B cell (primary cell): ENCODE data around the gene STARD10. TPM values are rescaled to one million over a fixed set of nuclear protein-coding genes. Genes with fewer than 3 reads are reported as not detected.
A peak's percentile ranks its signal among the peaks of the same experiment; 100 is the strongest.

Experiments used
- ATAC-seq: fragments of 200-7000 bp; cut with Tn5 transposase; one replicate; pipeline ENCODE4 v1.10.0; 2021; ENCODE audit warnings: low read depth, mild to moderate bottlenecking, moderate number of reproducible peaks, moderate library complexity
- CTCF ChIA-PET: fragments of 350-600 bp; sonication (Branson Sonifier 250); formaldehyde crosslinking; loops from one replicate; lab custom pipeline; 2021; ENCODE audit warnings: antibody characterized with exemption, inconsistent platforms; lab: Charles Lee
- POLR2A ChIA-PET: fragments of 350-600 bp; sonication (Branson Sonifier 250); formaldehyde crosslinking; loops from one replicate; lab custom pipeline; 2021; ENCODE audit warnings: antibody characterized with exemption; lab: Charles Lee
- DNase-seq: peaks from one replicate; pipeline ENCODE4 v3.0.0; 2013
- H2AFZ ChIP-seq: 2 replicates; pipeline ENCODE4 v1.6.1; 2012; ENCODE audit warnings: mild to moderate bottlenecking, low read depth, low read length; ENCODE audit not compliant: insufficient read depth, poor library complexity, severe bottlenecking
- H3K27ac ChIP-seq, 2 donors: 1 replicate in 1 of 2; 2 replicates in 1 of 2; pipeline ENCODE4 v1.5.1; 2012 to 2013; ENCODE audit warnings: low read length in 2 of 2, mild to moderate bottlenecking in 2 of 2, moderate library complexity in 1 of 2
- H3K27me3 ChIP-seq, 4 experiments: fragments of 200-600 bp in 1 of 4; sonication (generic) in 1 of 4; replicated peaks in 1 of 4; 1 replicate in 2 of 4; 2 replicates in 2 of 4; pipeline versions ENCODE4 v1.6.1 to v1.7.0; 2013 to 2016; ENCODE audit warnings: low read length in 3 of 4, mild to moderate bottlenecking in 2 of 4, mixed read lengths in 1 of 4, moderate library complexity in 1 of 4; ENCODE audit not compliant: insufficient read depth in 4 of 4, control insufficient read depth in 3 of 4; ENCODE audit errors: control extremely low read depth in 1 of 4
- H3K36me3 ChIP-seq, 2 experiments: replicated peaks in 1 of 2; 1 replicate in 1 of 2; 2 replicates in 1 of 2; pipeline versions ENCODE4 v1.6.1 to v1.7.1; 2013; ENCODE audit warnings: low read length in 1 of 2; ENCODE audit not compliant: insufficient read depth in 2 of 2, control insufficient read depth in 1 of 2; ENCODE audit errors: control extremely low read depth in 1 of 2, extremely low read depth in 1 of 2
- H3K4me1 ChIP-seq, 2 donors: fragments of 200-600 bp in 1 of 2; sonication (generic) in 1 of 2; 1 replicate in 1 of 2; 2 replicates in 1 of 2; pipeline versions ENCODE4 v1.5.1 to v1.6.1; 2013 to 2017; ENCODE audit warnings: low read length in 2 of 2; ENCODE audit not compliant: control insufficient read depth in 2 of 2, insufficient read depth in 2 of 2
- H3K4me2 ChIP-seq: replicated peaks from 2 replicates; pipeline ENCODE3; 2012; ENCODE audit warnings: mild to moderate bottlenecking, low read depth, low read length; ENCODE audit not compliant: poor library complexity, severe bottlenecking
- H3K4me3 ChIP-seq, 5 experiments: fragments of 200-600 bp in 1 of 5; sonication (generic) in 1 of 5; 1 replicate in 3 of 5; 2 replicates in 2 of 5; pipeline versions ENCODE4 v1.5.1 to v1.7.0; 2011 to 2016; ENCODE audit warnings: low read length in 4 of 5, mild to moderate bottlenecking in 4 of 5, low read depth in 2 of 5, control low read depth in 1 of 5, moderate library complexity in 1 of 5; ENCODE audit not compliant: insufficient read depth in 1 of 5; ENCODE audit errors: control extremely low read depth in 1 of 5, extremely low read depth in 1 of 5
- H3K79me2 ChIP-seq: fragments of 200-600 bp; sonication (generic); one replicate; pipeline ENCODE4 v1.6.0; 2016; ENCODE audit warnings: low read length; ENCODE audit not compliant: control insufficient read depth, insufficient read depth
- H3K9ac ChIP-seq: fragments of 200-600 bp; sonication (generic); 2 replicates; pipeline ENCODE4 v1.6.1; 2017; ENCODE audit warnings: mild to moderate bottlenecking, low read length, moderate library complexity
- H3K9me3 ChIP-seq, 3 donors: one replicate each; pipeline versions ENCODE4 v1.6.1 to v1.7.1; 2013; ENCODE audit warnings: low read length in 2 of 3; ENCODE audit not compliant: control insufficient read depth in 2 of 3, insufficient read depth in 1 of 3; ENCODE audit errors: control extremely low read depth in 1 of 3
- H4K20me1 ChIP-seq: 2 replicates; pipeline ENCODE4 v1.6.0; 2012; ENCODE audit warnings: mild to moderate bottlenecking, low read length; ENCODE audit not compliant: insufficient read depth, control insufficient read depth, poor library complexity, severe bottlenecking
- H3K27ac Mint-ChIP-seq: one replicate; pipeline ENCODE4 v1.8.0; 2021; ENCODE audit warnings: mixed read lengths
- H3K27me3 Mint-ChIP-seq: one replicate; pipeline ENCODE4 v1.8.0; 2021; ENCODE audit warnings: mixed read lengths
- H3K4me1 Mint-ChIP-seq: one replicate; pipeline ENCODE4 v1.8.0; 2021; ENCODE audit warnings: mixed read lengths
- H3K4me3 Mint-ChIP-seq: one replicate; pipeline ENCODE4 v1.8.0; 2021; ENCODE audit warnings: mixed read lengths
- H3K9me3 Mint-ChIP-seq: one replicate; pipeline ENCODE4 v1.8.0; 2022; ENCODE audit warnings: mixed read lengths; ENCODE audit not compliant: insufficient read depth
- EZH2 ChIP-seq: IDR thresholded peaks from 2 replicates; pipeline ENCODE4 v1.6.1; 2012; ENCODE audit warnings: borderline replicate concordance, low read depth, mild to moderate bottlenecking, moderate library complexity, low read length; ENCODE audit not compliant: insufficient read depth, poor library complexity, severe bottlenecking
- WGBS: methylation state at CpG from one replicate; pipeline ENCODE4 v1.1.5; 2013; ENCODE audit warnings: missing lambda C conversion rate; ENCODE audit not compliant: insufficient coverage; 5-methylcytosine and 5-hydroxymethylcytosine counted together
- intact Hi-C: fragments of 100-400 bp; cut with micrococcal nuclease; formaldehyde crosslinking; loops from one replicate; pipeline ENCODE4 v1.10.0; 2022
- polyA plus RNA-seq: library from polyadenylated mRNA; depleted of rRNA; stranded (reverse); fragments of >200 nt; gene quantifications from 2 replicates; pipeline ENCODE4 v1.2.3, GENCODE V29; 2012
- total RNA-seq, 2 donors: library from RNA; stranded (reverse); fragments of 120-200 nt in 1 of 2; gene quantifications; 1 replicate in 1 of 2; 2 replicates in 1 of 2; pipeline versions ENCODE4 v1.2.3 to v1.2.4, GENCODE V29; 2013 to 2022
- TF ChIP-seq, protein P1 (sequence below): fragments of 200-600 bp; IDR thresholded peaks from one replicate; pipeline ENCODE4 v1.8.0; 2022; ENCODE audit warnings: antibody characterized with exemption, mild to moderate bottlenecking

STARD10 gene
- total and polyA plus RNA-seq, 2 donors (not counting 1 experiment from before 2014, with no cell fraction given): 37.5 to 39.2 TPM

DNA sequence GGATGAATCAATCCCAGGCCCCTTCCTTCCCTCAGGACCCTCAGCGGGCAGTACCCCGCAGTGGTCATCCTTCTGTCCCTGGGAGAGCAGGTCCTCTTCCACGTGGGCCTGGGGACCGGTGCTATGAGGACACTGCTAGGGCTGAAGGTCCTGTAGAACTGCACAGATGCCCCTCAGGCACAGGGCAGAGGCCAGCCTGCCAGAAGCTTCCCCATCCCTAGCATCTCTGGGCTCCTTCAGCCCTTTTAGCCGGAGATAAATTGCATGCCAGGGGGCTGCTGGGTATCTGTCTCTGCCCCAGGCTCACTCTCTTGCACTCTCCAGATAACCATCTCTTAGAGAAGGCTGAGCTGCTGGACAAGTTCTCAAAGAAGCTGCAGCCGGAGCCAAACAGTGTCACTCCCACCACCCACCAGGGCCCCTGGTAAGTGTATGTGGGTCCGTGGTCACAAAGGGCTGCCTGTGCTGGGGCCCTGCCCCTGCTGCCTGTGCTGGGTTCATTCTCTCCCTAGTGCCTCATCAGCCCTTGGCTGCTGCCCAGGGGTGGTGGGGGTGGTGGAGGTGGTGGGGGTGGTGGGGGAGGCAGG, 22.6 kb upstream of the STARD10 start:
- Histone ChIP-seq H3K27me3 (no peaks in the 10 kb centered on the region), H3K36me3 (peaks cover 0 to 48% of the 10 kb centered on the region in 2 experiments), H3K4me2 (peak overlapping the region; percentile 99), H2AFZ (no peak overlapping the region), H3K4me3 (peak overlapping the region; percentile 26 to 99 (median 98)), H3K9me3 (peaks cover 0 to 4% (median 0%) of the 10 kb centered on the region in 3 donors), H3K9ac (peak overlapping the region; percentile 95), H4K20me1 (peaks cover 43% of the 10 kb centered on the region), H3K4me1 (peaks cover 23 to 48% of the 10 kb centered on the region in 2 donors), H3K27ac (peak overlapping the region; percentile 5 to 95), H3K79me2 (peaks cover 62% of the 10 kb centered on the region)
- ATAC-seq (no peak), DNase-seq (no peak)
- intact Hi-C loops: loop anchor here (10.0 kb wide), 1 partner anchor 592 kb away; the partner anchor contains the start of gene INPPL1
- Mint-ChIP-seq H3K4me1 (peaks cover 50% of the 10 kb centered on the region), H3K4me3 (peak overlapping the region; percentile 99), H3K27ac (peak overlapping the region; percentile 53), H3K27me3 (no peaks in the 10 kb centered on the region), H3K9me3 (no peaks in the 10 kb centered on the region)
- CTCF ChIA-PET: interaction anchor here (0.6 to 2.9 kb wide), 9 partner anchors 11 to 362 kb away, joined by 3 to 26 read pairs (median 5); partner anchors contain the start of genes FCHSD2 and STARD10
- POLR2A ChIA-PET: interaction anchor here (0.6 to 3.6 kb wide), 7 partner anchors 10 to 327 kb away, joined by 3 to 39 read pairs (median 6); partner anchors contain the start of gene STARD10
- 61% methylated on average over 5 of the region's 7 CpGs for WGBS
- TF ChIP-seq EZH2: no peak
- TF ChIP-seq, protein P1, sequence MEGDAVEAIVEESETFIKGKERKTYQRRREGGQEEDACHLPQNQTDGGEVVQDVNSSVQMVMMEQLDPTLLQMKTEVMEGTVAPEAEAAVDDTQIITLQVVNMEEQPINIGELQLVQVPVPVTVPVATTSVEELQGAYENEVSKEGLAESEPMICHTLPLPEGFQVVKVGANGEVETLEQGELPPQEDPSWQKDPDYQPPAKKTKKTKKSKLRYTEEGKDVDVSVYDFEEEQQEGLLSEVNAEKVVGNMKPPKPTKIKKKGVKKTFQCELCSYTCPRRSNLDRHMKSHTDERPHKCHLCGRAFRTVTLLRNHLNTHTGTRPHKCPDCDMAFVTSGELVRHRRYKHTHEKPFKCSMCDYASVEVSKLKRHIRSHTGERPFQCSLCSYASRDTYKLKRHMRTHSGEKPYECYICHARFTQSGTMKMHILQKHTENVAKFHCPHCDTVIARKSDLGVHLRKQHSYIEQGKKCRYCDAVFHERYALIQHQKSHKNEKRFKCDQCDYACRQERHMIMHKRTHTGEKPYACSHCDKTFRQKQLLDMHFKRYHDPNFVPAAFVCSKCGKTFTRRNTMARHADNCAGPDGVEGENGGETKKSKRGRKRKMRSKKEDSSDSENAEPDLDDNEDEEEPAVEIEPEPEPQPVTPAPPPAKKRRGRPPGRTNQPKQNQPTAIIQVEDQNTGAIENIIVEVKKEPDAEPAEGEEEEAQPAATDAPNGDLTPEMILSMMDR: no peak

DNA sequence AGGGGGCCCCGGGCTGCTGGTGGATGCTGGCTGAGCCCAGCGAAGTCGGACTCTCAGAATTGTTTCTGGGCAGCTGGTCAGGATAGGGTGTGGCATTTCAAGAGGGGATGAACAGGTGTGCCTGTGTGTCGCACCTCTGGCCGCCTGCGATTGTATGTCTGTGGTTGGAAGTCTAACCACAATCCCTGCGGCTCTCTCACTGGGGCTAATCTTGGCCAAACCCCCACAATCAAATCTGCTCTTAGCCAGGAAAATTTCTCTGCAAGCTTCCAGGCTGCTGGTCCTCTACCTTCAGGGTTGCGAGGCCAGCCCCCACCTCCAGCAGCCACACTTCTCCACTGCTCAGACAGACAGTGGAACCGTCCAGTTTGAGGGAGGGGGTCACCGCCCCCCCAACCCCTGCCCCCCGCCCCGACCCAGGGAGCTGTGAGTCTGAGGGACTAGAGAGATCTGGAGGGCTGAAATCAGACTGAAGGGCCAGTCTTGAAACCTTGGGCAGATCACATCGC, 21.3 kb upstream of the STARD10 start:
- Histone ChIP-seq H2AFZ (peak overlapping the region; percentile 90), H3K4me3 (peak overlapping the region; percentile 94 to 99 (median 98)), H3K36me3 (peaks cover 0 to 35% of the 10 kb centered on the region in 2 experiments), H3K9me3 (no peaks in the 10 kb centered on the region), H3K27ac (peak overlapping the region; percentile 85 to 95), H3K4me2 (peak overlapping the region; percentile 99), H3K79me2 (peaks cover 67% of the 10 kb centered on the region), H4K20me1 (peaks cover 33% of the 10 kb centered on the region), H3K4me1 (peaks cover 18 to 36% of the 10 kb centered on the region in 2 donors), H3K9ac (peak overlapping the region; percentile 95), H3K27me3 (no peaks in the 10 kb centered on the region)
- POLR2A ChIA-PET: interaction anchor here (0.6 to 3.6 kb wide), 8 partner anchors 9 to 1176 kb away, joined by 4 to 39 read pairs (median 6); partner anchors contain the start of genes FCHSD2 and STARD10
- TF ChIP-seq, protein P1: no peak
- TF ChIP-seq EZH2: no peak
- intact Hi-C loops: loop anchor here (1.0 to 10.0 kb wide), 4 partner anchors 22 to 590 kb away; partner anchors contain the start of genes INPPL1 and RELT
- H3K27me3 Mint-ChIP-seq: no peaks in the 10 kb centered on the region
- 3% methylated on average over 7 of the region's 13 CpGs for WGBS
- DNase-seq (no peak), ATAC-seq (no peak)
- H3K4me1 Mint-ChIP-seq: peaks cover 47% of the 10 kb centered on the region
- no peaks in the 10 kb centered on the region for H3K9me3 Mint-ChIP-seq
- CTCF ChIA-PET: interaction anchor here (1.0 to 2.9 kb wide), 6 partner anchors 16 to 363 kb away, joined by 3 to 26 read pairs (median 6); partner anchors contain the start of gene STARD10
- H3K27ac Mint-ChIP-seq: peak overlapping the region; percentile 98
- H3K4me3 Mint-ChIP-seq: peak overlapping the region; percentile 99
